ENCODE data around the gene FCHSD2. TPM values are rescaled to one million over a fixed set of nuclear protein-coding genes. Genes with fewer than 3 reads are reported as not detected.
"Not testable (repeated sequence)": the region's sequence is repeated elsewhere in the genome, so short reads cannot be mapped to it uniquely, and the experiment has no call there.

Gene FCHSD2
- total RNA-seq, 1 experiment from 2014 or later = 4.6 TPM

GRCh38 chr11:72828081-72828567 is 314.0 kb downstream of the FCHSD2 start:
- H3K4me3 ChIP-seq (ENCODE audit: insufficient read depth, low read depth, low read length) = no peak overlapping the region
- H3K36me3 ChIP-seq (replicated peaks; ENCODE audit: control insufficient read depth, insufficient read depth, low read length) = no peaks in the 10 kb centered on the region; the same call in 1 of the 2 replicates
- peak; percentile 32 for DNase-seq
- peaks cover 1% of the 10 kb centered on the region; the same call in 1 of the 2 replicates for H3K27me3 ChIP-seq (ENCODE audit: control insufficient read depth, insufficient read depth, low read length)

DNA sequence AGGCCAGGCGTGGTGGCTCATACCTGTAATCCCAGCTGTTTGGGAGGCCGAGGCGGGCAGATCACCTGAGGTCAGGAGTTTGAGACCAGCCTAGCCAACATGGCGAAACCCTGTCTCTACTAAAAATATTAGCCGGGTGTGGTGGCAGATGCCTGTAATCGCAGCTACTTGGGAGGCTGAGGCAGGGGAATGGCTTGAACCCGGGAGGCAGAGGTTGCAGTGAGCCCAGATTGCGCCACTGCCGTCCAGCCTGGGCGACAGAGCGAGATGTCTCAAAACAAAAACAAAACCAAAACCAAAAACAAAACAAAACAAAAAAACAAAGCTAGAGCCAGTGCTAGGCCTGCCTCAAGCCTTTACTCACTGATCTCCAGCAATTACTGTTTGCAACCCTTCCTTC is 314.5 kb downstream of the FCHSD2 start:
- not testable (repeated sequence) for H3K36me3 ChIP-seq (replicated peaks; ENCODE audit: control insufficient read depth, insufficient read depth, low read length); DNase-seq; H3K4me3 ChIP-seq (ENCODE audit: insufficient read depth, low read depth, low read length); H3K27me3 ChIP-seq (ENCODE audit: control insufficient read depth, insufficient read depth, low read length)

DNA sequence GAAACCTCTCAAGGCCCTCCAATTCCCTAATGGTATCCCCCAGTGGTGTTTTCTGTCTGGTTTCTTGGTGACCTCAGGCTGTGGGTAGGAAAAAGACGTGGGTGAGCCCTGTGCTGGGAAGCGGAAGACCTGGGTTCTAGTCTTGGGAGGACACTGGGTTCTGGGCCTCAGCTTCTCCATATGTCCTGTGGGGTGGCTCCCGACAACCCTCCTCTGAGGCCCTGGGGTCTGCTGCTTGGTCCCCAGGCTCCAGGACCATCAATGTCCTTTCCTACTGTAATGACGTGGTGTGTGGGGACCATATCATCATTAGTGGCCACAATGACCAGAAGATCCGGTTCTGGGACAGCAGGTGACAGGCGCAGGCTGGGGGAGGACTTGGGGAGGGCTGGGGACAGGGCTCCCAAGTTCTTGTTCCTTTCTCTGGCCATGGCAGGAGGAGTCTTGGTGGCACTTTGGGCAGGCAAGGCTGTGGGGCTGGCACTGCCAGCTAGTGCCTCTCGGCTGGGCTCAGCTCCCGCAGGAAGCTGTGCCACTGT is 315.1 kb downstream of the FCHSD2 start:
- no peak for DNase-seq
- H3K4me3 ChIP-seq (ENCODE audit: insufficient read depth, low read depth, low read length) = no peak overlapping the region

GRCh38 chr11:72826191-72826941 is 315.8 kb downstream of the FCHSD2 start:
- Histone ChIP-seq H3K27me3 (ENCODE audit: control insufficient read depth, insufficient read depth, low read length) (peaks cover 5% of the 10 kb centered on the region; the same call in 1 of the 2 replicates), H3K36me3 (replicated peaks; ENCODE audit: control insufficient read depth, insufficient read depth, low read length) (no peaks in the 10 kb centered on the region; the same call in 1 of the 2 replicates), H3K4me3 (ENCODE audit: insufficient read depth, low read depth, low read length) (no peak overlapping the region)
- no peak for DNase-seq

More for the DNA sequence above, 315.1 kb downstream of the FCHSD2 start:
- Histone ChIP-seq H3K27me3 (ENCODE audit: control insufficient read depth, insufficient read depth, low read length) (peaks cover 5% of the 10 kb centered on the region; the same call in 1 of the 2 replicates), H3K36me3 (replicated peaks; ENCODE audit: control insufficient read depth, insufficient read depth, low read length) (no peaks in the 10 kb centered on the region; the same call in 1 of the 2 replicates)

DNA sequence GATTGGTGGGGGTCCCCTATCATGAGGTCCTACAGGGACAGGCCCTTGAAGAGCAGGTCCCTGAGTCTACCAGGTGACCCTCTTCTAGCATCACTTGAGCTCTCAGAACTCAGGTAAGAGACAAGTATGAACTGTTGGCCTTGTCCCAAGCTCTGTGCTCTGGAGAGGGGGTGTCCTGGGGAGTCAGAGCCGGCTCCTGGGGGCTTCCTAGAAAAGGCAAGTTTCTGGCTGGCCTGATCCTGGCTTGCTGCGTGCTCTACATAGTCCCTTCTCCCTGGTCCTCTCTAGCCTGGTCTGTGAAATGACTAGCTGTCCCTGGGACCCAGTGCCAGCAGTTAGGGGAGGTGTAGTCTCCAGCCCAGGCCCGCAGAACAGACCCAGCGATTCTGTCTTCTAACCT is 316.5 kb downstream of the FCHSD2 start:
- no peak for DNase-seq
- Histone ChIP-seq H3K4me3 (ENCODE audit: insufficient read depth, low read depth, low read length) (no peak overlapping the region), H3K27me3 (ENCODE audit: control insufficient read depth, insufficient read depth, low read length) (peaks cover 11% of the 10 kb centered on the region; the same call in 1 of the 2 replicates), H3K36me3 (replicated peaks; ENCODE audit: control insufficient read depth, insufficient read depth, low read length) (no peaks in the 10 kb centered on the region; the same call in 1 of the 2 replicates)

GRCh38 chr11:72824811-72825505 is 317.2 kb downstream of the FCHSD2 start:
- DNase-seq = peak; percentile 35
- Histone ChIP-seq H3K27me3 (ENCODE audit: control insufficient read depth, insufficient read depth, low read length) (peaks cover 15% of the 10 kb centered on the region), H3K36me3 (replicated peaks; ENCODE audit: control insufficient read depth, insufficient read depth, low read length) (no peaks in the 10 kb centered on the region; the same call in 1 of the 2 replicates), H3K4me3 (ENCODE audit: insufficient read depth, low read depth, low read length) (no peak overlapping the region)

GRCh38 chr11:72824020-72824419 is 318.1 kb downstream of the FCHSD2 start:
- H3K4me3 ChIP-seq (ENCODE audit: insufficient read depth, low read depth, low read length) = no peak overlapping the region
- H3K27me3 ChIP-seq (ENCODE audit: control insufficient read depth, insufficient read depth, low read length) = peaks cover 15% of the 10 kb centered on the region
- no peaks in the 10 kb centered on the region; the same call in 1 of the 2 replicates for H3K36me3 ChIP-seq (replicated peaks; ENCODE audit: control insufficient read depth, insufficient read depth, low read length)
- no peak for DNase-seq

DNA sequence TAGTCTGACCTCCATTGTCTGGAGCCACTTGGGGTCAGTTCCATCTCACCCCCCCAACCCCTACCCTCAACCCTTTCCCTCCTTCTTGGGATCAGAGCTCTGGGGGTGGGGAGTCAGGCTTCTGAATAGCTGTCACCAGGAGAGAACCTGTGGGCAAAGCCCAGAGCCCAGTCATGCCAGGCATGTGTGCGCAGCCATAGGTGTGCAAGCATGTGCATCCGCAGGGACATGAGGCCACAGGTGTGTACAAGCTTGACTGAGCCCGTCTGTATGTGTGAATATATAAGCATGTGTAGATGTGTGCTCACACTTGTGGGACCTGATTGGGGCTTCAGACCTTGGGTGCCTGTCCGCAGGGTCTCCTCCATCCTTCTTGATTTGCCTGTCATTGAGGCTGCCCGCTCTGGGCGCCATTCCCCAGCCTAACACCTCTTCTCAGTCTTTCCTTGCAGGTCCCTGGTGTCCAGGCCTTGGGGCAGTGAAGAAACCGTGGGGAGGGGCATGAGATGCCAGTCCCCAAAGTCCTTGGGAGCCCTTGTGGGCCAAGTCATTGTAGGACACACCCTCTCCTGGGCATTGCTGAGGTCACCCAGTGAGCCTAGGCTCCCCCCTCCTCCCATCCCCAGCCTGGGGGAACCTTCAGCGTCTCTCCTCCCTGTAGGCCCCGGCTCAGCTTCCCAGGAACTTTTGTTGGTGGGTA is 318.9 kb downstream of the FCHSD2 start:
- no peak overlapping the region for H3K4me3 ChIP-seq (ENCODE audit: insufficient read depth, low read depth, low read length)
- no peak for DNase-seq
- peaks cover 15% of the 10 kb centered on the region for H3K27me3 ChIP-seq (ENCODE audit: control insufficient read depth, insufficient read depth, low read length)
- no peaks in the 10 kb centered on the region for H3K36me3 ChIP-seq (replicated peaks; ENCODE audit: control insufficient read depth, insufficient read depth, low read length)

GRCh38 chr11:72821920-72822799 is 320.0 kb downstream of the FCHSD2 start:
- Histone ChIP-seq H3K27me3 (ENCODE audit: control insufficient read depth, insufficient read depth, low read length) (peaks cover 15% of the 10 kb centered on the region), H3K36me3 (replicated peaks; ENCODE audit: control insufficient read depth, insufficient read depth, low read length) (no peaks in the 10 kb centered on the region; the same call in 1 of the 2 replicates), H3K4me3 (ENCODE audit: insufficient read depth, low read depth, low read length) (peak overlapping the region; percentile 73)
- peak; percentile 100 for DNase-seq

DNA sequence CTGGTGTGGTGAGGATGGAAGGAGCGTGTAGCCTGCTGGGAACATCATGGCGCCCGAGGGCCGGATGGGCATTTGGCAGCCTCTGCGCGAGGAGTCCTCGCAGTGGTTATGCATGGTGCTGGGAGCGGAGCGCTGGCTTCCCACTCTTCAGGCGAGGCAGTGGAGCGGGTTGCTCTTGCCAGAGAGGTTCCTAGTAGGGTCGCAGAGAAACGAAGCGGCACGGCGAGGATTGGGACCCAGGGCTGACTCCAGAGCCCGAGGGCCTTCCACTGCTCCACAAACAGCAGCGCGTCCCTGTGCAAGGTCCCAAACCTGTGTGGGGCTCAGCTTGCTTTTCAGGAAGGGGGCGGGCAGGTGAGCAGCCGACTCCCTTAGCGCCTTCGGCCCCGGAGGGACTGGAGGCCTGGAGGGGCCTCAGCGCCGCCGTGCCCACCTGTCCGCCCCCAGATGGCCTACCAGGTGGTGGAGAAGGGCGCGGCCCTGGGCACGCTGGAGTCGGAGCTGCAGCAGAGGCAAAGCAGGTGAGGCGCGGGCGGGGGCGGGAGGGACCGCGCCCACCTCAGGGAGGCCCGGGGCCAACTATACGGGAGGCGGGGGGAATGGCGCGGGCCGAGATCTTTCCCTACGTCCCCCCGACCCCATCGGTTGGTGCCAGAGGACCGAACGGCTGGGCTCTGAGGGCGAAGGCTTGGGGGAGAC is 320.7 kb downstream of the FCHSD2 start:
- DNase-seq = no peak
- no peaks in the 10 kb centered on the region; the same call in 1 of the 2 replicates for H3K36me3 ChIP-seq (replicated peaks; ENCODE audit: control insufficient read depth, insufficient read depth, low read length)
- H3K27me3 ChIP-seq (ENCODE audit: control insufficient read depth, insufficient read depth, low read length) = peaks cover 15% of the 10 kb centered on the region
- H3K4me3 ChIP-seq (ENCODE audit: insufficient read depth, low read depth, low read length) = peak overlapping the region; percentile 73

- peak; percentile 33 for DNase-seq
- no peaks in the 10 kb centered on the region; the same call in 1 of the 2 replicates for H3K36me3 ChIP-seq (replicated peaks; ENCODE audit: control insufficient read depth, insufficient read depth, low read length)
- no peak overlapping the region for H3K4me3 ChIP-seq (ENCODE audit: insufficient read depth, low read depth, low read length)
- H3K27me3 ChIP-seq (ENCODE audit: control insufficient read depth, insufficient read depth, low read length) = peaks cover 15% of the 10 kb centered on the region
Observed at GRCh38 chr11:72820439-72821139, 321.5 kb downstream of the FCHSD2 start.

- Histone ChIP-seq H3K27me3 (ENCODE audit: control insufficient read depth, insufficient read depth, low read length) (peaks cover 15% of the 10 kb centered on the region), H3K36me3 (replicated peaks; ENCODE audit: control insufficient read depth, insufficient read depth, low read length) (no peaks in the 10 kb centered on the region; the same call in 1 of the 2 replicates), H3K4me3 (ENCODE audit: insufficient read depth, low read depth, low read length) (no peak overlapping the region)
- DNase-seq = no peak
Observed at GRCh38 chr11:72818971-72819370, 323.1 kb downstream of the FCHSD2 start.
